Stimulated activated CD8-positive, alpha-beta memory T cell treated with anti-CD3 and anti-CD28 coated beads, Interleukin-2, amount 100 ng/mL, for 1 hour (primary cell): ENCODE data around the gene CCDC149.

Experiments used
- DNase-seq, 2 donors: peaks; one replicate each; pipeline ENCODE4 v3.0.0-alpha.2; 2020; ENCODE audit warnings: low read depth in 2 of 2

CCDC149 gene

GRCh38 chr4:24802648-24803047 is 110.2 kb downstream of the CCDC149 start:
- no peak for DNase-seq

- no peak for DNase-seq
These were observed 111.5 kb downstream of the CCDC149 start for GRCh38 chr4:24801136-24801855.

- DNase-seq: no peak
These were observed 112.4 kb downstream of the CCDC149 start for GRCh38 chr4:24800325-24800895.

- no peak for DNase-seq
These were observed 113.1 kb downstream of the CCDC149 start for GRCh38 chr4:24799544-24800324.

GRCh38 chr4:24799196-24799543 is 113.7 kb downstream of the CCDC149 start:
- no peak for DNase-seq

- DNase-seq: no peak
These were observed 114.7 kb downstream of the CCDC149 start for GRCh38 chr4:24798036-24798610.

- DNase-seq: no peak
These were observed 116.2 kb downstream of the CCDC149 start for GRCh38 chr4:24796620-24797019.

GRCh38 chr4:24795666-24796381 is 117.0 kb downstream of the CCDC149 start:
- DNase-seq: no peak

GRCh38 chr4:24794916-24795665 is 117.8 kb downstream of the CCDC149 start, which contains the start of gene SOD3:
SOD3 (plus strand) TSS chr4:24795573; CDS start chr4:24799522, 3,949 bp downstream.
- DNase-seq: no peak

GRCh38 chr4:24794480-24794879 is 118.4 kb downstream of the CCDC149 start:
- no peak for DNase-seq

- no peak for DNase-seq
These were observed 118.8 kb downstream of the CCDC149 start for GRCh38 chr4:24794051-24794450.

- DNase-seq: no peak
These were observed 119.4 kb downstream of the CCDC149 start for GRCh38 chr4:24793219-24794005.

GRCh38 chr4:24792552-24792951 is 120.3 kb downstream of the CCDC149 start:
- no peak for DNase-seq

GRCh38 chr4:24791043-24791442 is 121.8 kb downstream of the CCDC149 start:
- no peak for DNase-seq

GRCh38 chr4:24783506-24783905 is 129.3 kb downstream of the CCDC149 start:
- no peak for DNase-seq

- no peak for DNase-seq
These were observed 130.7 kb downstream of the CCDC149 start for GRCh38 chr4:24781999-24782745.

- no peak for DNase-seq
These were observed 131.8 kb downstream of the CCDC149 start for GRCh38 chr4:24780936-24781495.

GRCh38 chr4:24778464-24779225 is 134.2 kb downstream of the CCDC149 start:
- DNase-seq: no peak
